Prostate gland (tissue), 2 donors: ENCODE data around the gene AKIRIN2. TPM values are rescaled to one million over a fixed set of nuclear protein-coding genes. Genes with fewer than 3 reads are reported as not detected.

ENCODE experiments used
- DNase-seq: peaks from one replicate; pipeline ENCODE4 v3.0.0-alpha.2; 2019; ENCODE audit warnings: low spot score
- H3K27ac ChIP-seq, 2 donors: fragments of 200-600 bp; sonication (generic); 2 replicates each; pipeline ENCODE4 v1.5.1; 2017 to 2019
- H3K27me3 ChIP-seq: fragments of 200-600 bp; sonication (generic); replicated peaks from 2 replicates; pipeline ENCODE4 v1.5.1; 2019; ENCODE audit not compliant: insufficient read depth
- H3K36me3 ChIP-seq, 2 donors: fragments of 200-600 bp; sonication (generic); 1 replicate in 1 of 2; 2 replicates in 1 of 2; pipeline versions ENCODE4 v1.5.1 to v1.8.1; 2017 to 2019
- H3K4me1 ChIP-seq: fragments of 200-600 bp; sonication (generic); replicated peaks from 2 replicates; pipeline ENCODE4 v1.5.1; 2019
- H3K4me3 ChIP-seq, 2 donors: fragments of 200-600 bp; sonication (generic); 2 replicates each; pipeline ENCODE4 v1.5.1; 2017 to 2019
- H3K9me3 ChIP-seq: fragments of 200-600 bp; sonication (generic); 2 replicates; pipeline ENCODE4 v1.5.1; 2017
- POLR2A ChIP-seq: fragments of 450-650 bp; IDR thresholded peaks from one replicate; pipeline ENCODE4 v1.6.1; 2016; ENCODE audit warnings: antibody characterized with exemption, mild to moderate bottlenecking
- POLR2AphosphoS5 ChIP-seq: sonication (generic); formaldehyde crosslinking; IDR thresholded peaks from one replicate; pipeline ENCODE4 v1.6.1; 2017; ENCODE audit warnings: antibody characterized with exemption
- WGBS: methylation state at CpG from one replicate; pipeline ENCODE4 v1.1.5; 2018; 5-methylcytosine and 5-hydroxymethylcytosine counted together
- intact Hi-C: fragments of 100-400 bp; cut with DNase I; formaldehyde crosslinking; loops from one replicate; pipeline ENCODE4 v1.14.2; 2022
- total RNA-seq, 2 donors: library from RNA; depleted of rRNA; stranded (reverse); fragments of >200 nt; gene quantifications; one replicate each; pipeline ENCODE4 v1.1.0, GENCODE V29; 2016
- TF ChIP-seq, protein P1 (sequence below), 4 experiments: fragments of 200-600 bp in 2 of 4; fragments of 450-650 bp in 2 of 4; sonication (generic) in 2 of 4; IDR thresholded peaks; 1 replicate in 3 of 4; 2 replicates in 1 of 4; pipeline ENCODE4 v1.5.1; 2016 to 2019; ENCODE audit warnings: antibody characterized with exemption in 4 of 4, mild to moderate bottlenecking in 2 of 4, moderate library complexity in 2 of 4

Gene AKIRIN2
- total RNA-seq, 2 donors from 2014 or later: 28.4 to 44.1 TPM

DNA sequence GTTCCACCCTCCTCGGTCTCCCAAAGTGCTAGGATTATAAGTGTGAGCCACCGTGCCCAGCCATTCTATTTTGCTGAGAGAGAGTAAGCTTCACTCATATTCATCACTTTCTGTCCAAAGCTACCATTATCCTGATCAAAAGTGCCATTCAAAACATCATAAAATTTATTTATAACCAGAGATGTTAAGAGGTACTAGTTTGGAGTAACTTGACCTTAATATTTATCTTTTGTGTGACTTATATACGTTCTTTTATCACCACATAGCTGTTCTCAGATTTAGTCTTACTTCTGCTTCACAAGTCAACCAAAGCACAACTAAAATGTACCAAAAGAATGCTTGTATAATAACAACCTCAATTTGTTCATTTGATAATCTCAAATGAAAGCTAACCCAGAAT lies 18.1 kb downstream of the AKIRIN2 start:
- no peak overlapping the region for H3K27ac ChIP-seq
- H3K9me3 ChIP-seq: no peaks in the 10 kb centered on the region
- WGBS: 69% methylated on average over 3 of the region's 3 CpGs
- no peaks in the 10 kb centered on the region for H3K36me3 ChIP-seq
- DNase-seq: no peak
- intact Hi-C loops: no loop called here
- no peak overlapping the region for H3K4me3 ChIP-seq
- no peaks in the 10 kb centered on the region for H3K27me3 ChIP-seq
- no peaks in the 10 kb centered on the region for H3K4me1 ChIP-seq
- TF ChIP-seq, protein P1, sequence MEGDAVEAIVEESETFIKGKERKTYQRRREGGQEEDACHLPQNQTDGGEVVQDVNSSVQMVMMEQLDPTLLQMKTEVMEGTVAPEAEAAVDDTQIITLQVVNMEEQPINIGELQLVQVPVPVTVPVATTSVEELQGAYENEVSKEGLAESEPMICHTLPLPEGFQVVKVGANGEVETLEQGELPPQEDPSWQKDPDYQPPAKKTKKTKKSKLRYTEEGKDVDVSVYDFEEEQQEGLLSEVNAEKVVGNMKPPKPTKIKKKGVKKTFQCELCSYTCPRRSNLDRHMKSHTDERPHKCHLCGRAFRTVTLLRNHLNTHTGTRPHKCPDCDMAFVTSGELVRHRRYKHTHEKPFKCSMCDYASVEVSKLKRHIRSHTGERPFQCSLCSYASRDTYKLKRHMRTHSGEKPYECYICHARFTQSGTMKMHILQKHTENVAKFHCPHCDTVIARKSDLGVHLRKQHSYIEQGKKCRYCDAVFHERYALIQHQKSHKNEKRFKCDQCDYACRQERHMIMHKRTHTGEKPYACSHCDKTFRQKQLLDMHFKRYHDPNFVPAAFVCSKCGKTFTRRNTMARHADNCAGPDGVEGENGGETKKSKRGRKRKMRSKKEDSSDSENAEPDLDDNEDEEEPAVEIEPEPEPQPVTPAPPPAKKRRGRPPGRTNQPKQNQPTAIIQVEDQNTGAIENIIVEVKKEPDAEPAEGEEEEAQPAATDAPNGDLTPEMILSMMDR (IDR thresholded peaks at IDR 0.05): no peak
- no peak for TF ChIP-seq POLR2A
- no peak for TF ChIP-seq POLR2AphosphoS5

DNA sequence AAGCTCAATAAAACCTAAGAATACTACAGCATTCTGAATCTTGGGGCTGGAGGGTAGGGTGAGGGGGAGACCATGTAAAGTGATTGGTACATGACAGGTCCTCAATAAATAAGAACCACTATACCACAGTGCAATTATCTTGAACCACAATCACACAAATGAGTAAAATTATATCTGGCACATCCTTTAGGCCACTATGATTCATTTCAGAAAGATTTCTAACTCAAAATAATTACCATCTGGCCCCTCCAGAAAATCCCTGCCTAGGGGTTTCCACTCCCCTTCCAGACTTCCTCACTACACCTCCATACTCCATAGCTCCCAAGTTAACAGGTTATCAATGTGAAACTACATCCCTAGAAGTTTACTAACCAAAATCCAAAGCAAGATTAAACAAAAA lies 19.7 kb downstream of the AKIRIN2 start:
- intact Hi-C loops: no loop called here
- TF ChIP-seq, protein P1 (IDR thresholded peaks at IDR 0.05): no peak
- TF ChIP-seq POLR2A (no peak), POLR2AphosphoS5 (no peak)
- no peaks in the 10 kb centered on the region for H3K27me3 ChIP-seq
- H3K4me1 ChIP-seq: no peaks in the 10 kb centered on the region
- no peaks in the 10 kb centered on the region for H3K9me3 ChIP-seq
- H3K27ac ChIP-seq: no peak overlapping the region
- H3K36me3 ChIP-seq: no peaks in the 10 kb centered on the region
- H3K4me3 ChIP-seq: no peak overlapping the region
- DNase-seq: no peak

DNA sequence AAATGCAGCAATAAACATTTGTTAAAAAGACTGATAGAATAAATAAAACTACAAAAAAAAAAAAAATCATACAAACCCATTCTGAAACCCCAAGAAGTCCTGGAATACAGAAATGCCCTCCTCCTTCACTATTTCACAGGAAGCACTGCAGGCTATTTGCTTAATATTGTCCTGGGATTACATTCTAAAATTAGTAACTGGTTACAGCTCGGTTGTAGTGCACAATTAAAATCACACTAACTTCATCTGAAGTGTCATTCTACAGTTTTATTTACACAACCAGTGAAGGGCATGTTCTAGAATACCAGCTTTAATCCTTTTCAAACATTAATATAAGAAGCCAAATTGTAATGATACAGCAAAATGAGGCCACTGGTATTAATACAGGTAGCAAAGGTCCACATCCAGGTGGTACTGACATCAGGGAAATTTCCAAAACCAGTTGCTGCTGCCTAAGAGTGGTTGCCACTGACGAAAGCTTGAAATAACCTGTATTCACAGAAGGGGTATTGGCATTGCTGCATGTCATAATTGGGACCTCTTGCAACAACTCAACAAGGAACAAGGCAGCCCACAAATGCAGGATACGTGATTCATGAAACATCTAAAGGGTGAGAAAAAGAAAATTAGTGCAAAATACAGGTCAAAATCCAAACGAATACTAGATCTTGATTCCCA lies 26.9 kb downstream of the AKIRIN2 start:
- Histone ChIP-seq H3K4me3 (no peak overlapping the region), H3K27me3 (no peaks in the 10 kb centered on the region), H3K9me3 (no peaks in the 10 kb centered on the region), H3K36me3 (no peaks in the 10 kb centered on the region), H3K27ac (no peak overlapping the region), H3K4me1 (no peaks in the 10 kb centered on the region)
- intact Hi-C loops: no loop called here
- DNase-seq: no peak
- WGBS: 55% methylated on average over 4 of the region's 4 CpGs
- TF ChIP-seq POLR2A (no peak), POLR2AphosphoS5 (no peak)
- TF ChIP-seq, protein P1 (IDR thresholded peaks at IDR 0.05): no peak

DNA sequence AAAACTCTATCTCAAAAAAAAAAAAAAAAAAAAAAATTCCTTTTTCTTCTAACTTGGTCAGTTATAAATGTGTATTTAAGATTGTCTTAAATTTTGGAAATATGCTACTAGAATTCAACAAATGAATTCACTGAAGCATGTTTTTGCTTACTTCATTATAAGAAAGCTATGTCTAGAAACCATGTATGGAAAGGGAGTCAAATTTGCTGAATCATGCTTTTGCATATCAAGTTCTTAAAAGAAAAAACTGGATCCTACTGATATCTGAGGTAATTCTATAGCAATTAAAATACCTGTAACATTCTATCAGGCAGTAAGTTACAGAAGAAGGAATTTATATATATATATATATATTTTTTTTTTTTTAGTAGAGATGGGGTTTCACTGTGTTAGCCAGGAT lies 27.7 kb downstream of the AKIRIN2 start:
- no peak for DNase-seq
- Histone ChIP-seq H3K9me3 (no peaks in the 10 kb centered on the region), H3K27me3 (no peaks in the 10 kb centered on the region), H3K27ac (no peak overlapping the region), H3K36me3 (no peaks in the 10 kb centered on the region), H3K4me1 (no peaks in the 10 kb centered on the region), H3K4me3 (no peak overlapping the region)
- TF ChIP-seq, protein P1 (IDR thresholded peaks at IDR 0.05): no peak
- TF ChIP-seq POLR2A: no peak
- intact Hi-C loops: no loop called here

DNA sequence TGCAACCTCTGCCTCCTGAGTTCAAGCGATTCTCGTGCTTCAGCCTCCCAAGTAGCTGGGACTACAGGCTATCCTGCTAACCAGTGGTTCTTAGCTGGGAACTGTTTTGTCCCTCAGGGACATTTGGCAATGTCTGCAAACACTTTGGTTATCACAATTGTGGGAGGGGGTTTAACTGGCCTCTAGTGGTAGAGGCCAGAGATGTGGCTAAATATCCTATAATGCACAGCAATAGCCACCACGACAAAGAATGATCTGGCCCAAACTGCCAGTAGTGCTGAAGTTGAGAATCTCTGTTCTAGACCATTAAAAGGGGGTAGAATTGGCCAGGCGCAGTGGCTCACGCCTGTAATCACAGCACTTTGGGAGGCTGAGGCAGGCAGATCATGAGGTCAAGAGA lies 28.8 kb downstream of the AKIRIN2 start:
- DNase-seq: no peak
- TF ChIP-seq POLR2A (no peak), POLR2AphosphoS5 (no peak)
- TF ChIP-seq, protein P1 (IDR thresholded peaks at IDR 0.05): no peak
- no peak overlapping the region for H3K27ac ChIP-seq
- no peak overlapping the region for H3K4me3 ChIP-seq
- H3K27me3 ChIP-seq: no peaks in the 10 kb centered on the region
- no peaks in the 10 kb centered on the region for H3K4me1 ChIP-seq
- no peaks in the 10 kb centered on the region for H3K9me3 ChIP-seq
- intact Hi-C loops: no loop called here
- WGBS: 97% methylated on average over 5 of the region's 5 CpGs
- H3K36me3 ChIP-seq: no peaks in the 10 kb centered on the region
